GM12878 (cell line): ENCODE results near the gene HERPUD1.

Experiments used
- ATF2 ChIP-seq: IDR thresholded peaks from 2 replicates; pipeline ENCODE4 v1.6.1; 2012; ENCODE audit warnings: low read length, inconsistent platforms
- CREB1 ChIP-seq: IDR thresholded peaks from 2 replicates; pipeline ENCODE4 v1.6.1; 2012; ENCODE audit warnings: low read depth, mild to moderate bottlenecking, inconsistent platforms
- CTCF ChIP-seq, 3 experiments: IDR thresholded peaks in 2 of 3; conservative IDR thresholded peaks in 1 of 3; 2 replicates each; pipeline ENCODE4 v1.5.1; 2011; ENCODE audit warnings: low read depth in 3 of 3, low read length in 3 of 3, mild to moderate bottlenecking in 3 of 3, control low read depth in 2 of 3, moderate library complexity in 2 of 3, inconsistent platforms in 1 of 3, mixed read lengths in 1 of 3; ENCODE audit not compliant: control insufficient read depth in 2 of 3, insufficient read depth in 1 of 3; ENCODE audit errors: extremely low read depth in 1 of 3
- EED ChIP-seq: sonication (generic); IDR thresholded peaks from 2 replicates; pipeline ENCODE4 v1.6.1; 2016; ENCODE audit warnings: antibody characterized with exemption, low read depth
- FOS ChIP-seq: IDR thresholded peaks from 3 replicates; pipeline ENCODE4 v1.6.1; 2011; ENCODE audit warnings: borderline replicate concordance; ENCODE audit not compliant: insufficient read length; ENCODE audit errors: extremely low read depth
- PKNOX1 ChIP-seq: fragments of 450-650 bp; IDR thresholded peaks from 2 replicates; pipeline ENCODE4 v1.6.1; 2016; ENCODE audit warnings: mild to moderate bottlenecking
- POLR2A ChIP-seq: IDR thresholded peaks from 2 replicates; pipeline ENCODE4 v1.6.1; 2011; ENCODE audit warnings: low read depth, mild to moderate bottlenecking, low read length
- POLR2AphosphoS2 ChIP-seq: IDR thresholded peaks from 2 replicates; pipeline ENCODE4 v1.6.1; 2011; ENCODE audit warnings: low read depth, mild to moderate bottlenecking, low read length, improper control_type of control experiment, moderate library complexity
- POLR2AphosphoS5 ChIP-seq: IDR thresholded peaks from 2 replicates; pipeline ENCODE4 v1.6.1; 2011; ENCODE audit warnings: mild to moderate bottlenecking, low read length, inconsistent platforms
- SREBF2 ChIP-seq: IDR thresholded peaks from 2 replicates; pipeline ENCODE4 v1.6.1; 2012; ENCODE audit warnings: mild to moderate bottlenecking, low read length
- SRF ChIP-seq, 2 experiments: IDR thresholded peaks; 2 replicates each; pipeline ENCODE4 v1.6.1; 2011; ENCODE audit warnings: low read depth in 2 of 2, low read length in 2 of 2, mild to moderate bottlenecking in 1 of 2, moderate library complexity in 1 of 2
- TARDBP ChIP-seq: IDR thresholded peaks from 2 replicates; pipeline ENCODE4 v1.6.1; 2016; ENCODE audit warnings: borderline replicate concordance
- USF1 ChIP-seq: IDR thresholded peaks from 2 replicates; pipeline ENCODE4 v1.6.1; 2011; ENCODE audit warnings: borderline replicate concordance, low read depth, mild to moderate bottlenecking, moderate library complexity, mixed read lengths, low read length; ENCODE audit not compliant: insufficient read depth; ENCODE audit errors: extremely low read length
- ZNF274 ChIP-seq: IDR thresholded peaks from one replicate; pipeline ENCODE4 v1.8.0; 2011; ENCODE audit not compliant: insufficient read length, insufficient read depth

- TF ChIP-seq EED = no peak
- TF ChIP-seq FOS = no peak
- TF ChIP-seq SRF (IDR thresholded peaks at IDR 0.05; ENCODE audit: low read depth in 2 of 2, low read length in 2 of 2) = no peak
- TF ChIP-seq POLR2A = no peak
- no peak for TF ChIP-seq CTCF (IDR thresholded peaks at IDR 0.05 in 2 of 3, conservative IDR thresholded peaks at IDR 0.05 in 1 of 3; ENCODE audit: control insufficient read depth in 2 of 3, extremely low read depth in 1 of 3, insufficient read depth in 1 of 3, low read depth in 3 of 3, low read length in 3 of 3)
- no peak for TF ChIP-seq ATF2
- no peak for TF ChIP-seq CREB1
- TF ChIP-seq SREBF2 = no peak
- no peak for TF ChIP-seq TARDBP
- no peak for TF ChIP-seq PKNOX1
- no peak for TF ChIP-seq ZNF274
- TF ChIP-seq POLR2AphosphoS5 = no peak
- TF ChIP-seq POLR2AphosphoS2 = no peak
- no peak for TF ChIP-seq USF1
Measured at GRCh38 chr16:56896244-56896643, 35.7 kb upstream of the HERPUD1 start.
